SJCRH30 (cell line): ENCODE results near the gene CAB39. TPM values are rescaled to one million over a fixed set of nuclear protein-coding genes. Genes with fewer than 3 reads are reported as not detected.

Source experiments
- DNase-seq, 2 experiments: peaks; one replicate each; pipeline ENCODE4 v3.0.0-alpha.2; 2015 to 2020
- H3K27ac ChIP-seq: fragments of 250-450 bp; sonication (Bioruptor Pico); 2 replicates; pipeline ENCODE4 v1.5.1; 2020; ENCODE audit warnings: mild to moderate bottlenecking, moderate library complexity
- H3K27me3 ChIP-seq: fragments of 250-450 bp; sonication (Bioruptor Pico); 2 replicates; pipeline ENCODE4 v1.5.1; 2020; ENCODE audit warnings: mild to moderate bottlenecking, moderate library complexity
- H3K36me3 ChIP-seq: fragments of 250-450 bp; sonication (Bioruptor Pico); 2 replicates; pipeline ENCODE4 v1.5.1; 2020; ENCODE audit warnings: mild to moderate bottlenecking, moderate library complexity
- H3K4me1 ChIP-seq: fragments of 250-450 bp; sonication (Bioruptor Pico); 2 replicates; pipeline ENCODE4 v1.5.1; 2020; ENCODE audit warnings: mild to moderate bottlenecking, moderate library complexity
- H3K4me3 ChIP-seq: fragments of 250-450 bp; sonication (Bioruptor Pico); 2 replicates; pipeline ENCODE4 v1.5.1; 2020; ENCODE audit warnings: mild to moderate bottlenecking, moderate library complexity
- H3K9me3 ChIP-seq: fragments of 250-450 bp; sonication (Bioruptor Pico); replicated peaks from 2 replicates; pipeline ENCODE4 v1.5.1; 2020; ENCODE audit warnings: mild to moderate bottlenecking, moderate library complexity
- total RNA-seq: library from RNA; depleted of rRNA; stranded (reverse); fragments of >200 nt; shearing (Covaris generic); gene quantifications from 2 replicates; pipeline ENCODE4 v1.2.3, GENCODE V29; 2014

Gene CAB39
- total RNA-seq, 1 experiment from 2014 or later = 53.5 TPM

DNA sequence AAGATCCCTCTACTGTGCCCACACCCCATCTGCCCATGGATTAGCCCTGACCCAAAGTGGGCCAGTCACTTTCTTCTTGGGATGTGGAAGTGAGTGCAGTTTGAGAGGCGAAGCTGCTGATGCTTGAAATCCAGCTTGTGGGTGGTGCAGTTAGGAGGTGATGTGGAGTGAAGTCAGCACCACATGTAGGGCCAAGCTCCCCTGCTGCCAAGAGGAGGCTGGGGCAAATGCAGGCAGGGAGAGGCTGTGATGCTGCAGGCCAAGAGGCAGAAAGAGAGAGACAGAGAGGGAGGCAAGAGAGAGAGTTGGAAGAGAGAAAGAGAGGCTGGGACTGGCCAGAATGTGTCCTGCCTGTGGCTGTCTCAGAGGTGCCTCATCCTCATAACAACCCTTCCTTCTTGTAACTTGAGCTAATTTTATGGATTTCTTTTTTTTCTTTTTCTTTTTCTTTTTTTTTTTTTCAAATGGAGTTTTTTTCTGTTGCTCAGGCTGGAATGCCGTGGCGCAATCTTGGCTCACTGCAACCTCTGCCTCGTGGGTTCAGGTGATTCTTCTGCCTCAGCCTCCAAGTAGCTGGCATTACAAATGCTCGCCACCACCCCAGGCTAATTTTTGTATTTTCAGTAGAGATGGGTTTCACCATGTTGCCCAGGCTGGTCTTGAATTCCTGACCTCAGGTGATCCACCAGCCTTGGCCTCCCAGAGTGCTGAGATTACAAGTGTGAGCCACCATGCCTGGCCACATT, 35.3 kb upstream of the CAB39 start:
- DNase-seq = no peak
- H3K9me3 ChIP-seq = no peaks in the 10 kb centered on the region
- peaks cover 8% of the 10 kb centered on the region for H3K4me1 ChIP-seq
- H3K27me3 ChIP-seq = no peaks in the 10 kb centered on the region
- H3K36me3 ChIP-seq = no peaks in the 10 kb centered on the region
- no peak overlapping the region for H3K4me3 ChIP-seq
- no peak overlapping the region for H3K27ac ChIP-seq

- DNase-seq = no peak
Observed at GRCh38 chr2:230678018-230678417, 34.6 kb upstream of the CAB39 start.

GRCh38 chr2:230678451-230678850, 34.2 kb upstream of the CAB39 start:
- no peak overlapping the region for H3K4me3 ChIP-seq
- H3K4me1 ChIP-seq = no peaks in the 10 kb centered on the region
- no peaks in the 10 kb centered on the region for H3K36me3 ChIP-seq
- no peak overlapping the region for H3K27ac ChIP-seq
- DNase-seq = no peak
- H3K9me3 ChIP-seq = no peaks in the 10 kb centered on the region
- H3K27me3 ChIP-seq = no peaks in the 10 kb centered on the region

More at GRCh38 chr2:230678018-230678417, 34.6 kb upstream of the CAB39 start:
- H3K27me3 ChIP-seq = no peaks in the 10 kb centered on the region
- no peaks in the 10 kb centered on the region for H3K9me3 ChIP-seq
- H3K4me3 ChIP-seq = no peak overlapping the region
- H3K4me1 ChIP-seq = peaks cover 2% of the 10 kb centered on the region
- no peak overlapping the region for H3K27ac ChIP-seq
- no peaks in the 10 kb centered on the region for H3K36me3 ChIP-seq

DNA sequence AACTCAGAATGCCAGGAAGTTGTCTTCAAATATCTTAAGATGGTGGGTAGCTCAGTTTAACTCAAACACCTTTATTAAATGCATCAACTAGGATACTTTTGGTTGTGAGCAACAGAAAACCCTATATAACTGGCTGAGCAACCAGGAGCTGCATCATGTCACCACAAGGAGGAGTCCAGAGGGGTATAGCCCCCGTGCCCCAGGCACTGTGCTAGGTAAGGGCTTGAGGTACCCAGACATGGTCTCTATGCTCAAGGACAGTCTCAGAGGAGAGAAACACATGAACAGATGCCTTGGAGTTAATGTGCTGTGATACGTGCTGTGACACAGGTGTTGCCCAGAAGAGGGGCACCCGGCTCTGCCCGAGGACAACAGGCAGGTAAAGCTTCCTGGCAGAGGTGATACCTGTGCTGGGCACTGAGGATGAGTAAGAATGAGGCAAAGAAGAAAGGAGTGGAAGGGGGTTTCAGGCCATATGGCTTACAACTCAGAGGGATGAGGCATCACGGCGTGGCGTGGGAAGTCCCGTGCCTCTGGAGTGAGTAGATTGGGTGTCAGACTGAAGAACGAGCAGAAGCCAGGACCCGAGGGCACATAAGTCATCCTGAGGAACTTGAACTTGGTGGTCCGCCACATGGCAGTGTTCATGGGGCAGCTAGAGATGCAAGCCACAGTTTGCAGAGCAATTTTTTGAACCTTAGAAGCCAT, 32.0 kb upstream of the CAB39 start:
- DNase-seq = no peak
- Histone ChIP-seq H3K27ac (no peak overlapping the region), H3K4me1 (peaks cover 11% of the 10 kb centered on the region; the same call in 1 of the 2 replicates), H3K36me3 (no peaks in the 10 kb centered on the region), H3K4me3 (no peak overlapping the region), H3K9me3 (no peaks in the 10 kb centered on the region), H3K27me3 (no peaks in the 10 kb centered on the region)

- Histone ChIP-seq H3K36me3 (no peaks in the 10 kb centered on the region), H3K4me1 (peaks cover 13% of the 10 kb centered on the region; the same call in 1 of the 2 replicates), H3K9me3 (no peaks in the 10 kb centered on the region), H3K4me3 (no peak overlapping the region), H3K27ac (no peak overlapping the region), H3K27me3 (no peaks in the 10 kb centered on the region)
- no peak for DNase-seq
Observed at GRCh38 chr2:230681171-230681545, 31.5 kb upstream of the CAB39 start.

DNA sequence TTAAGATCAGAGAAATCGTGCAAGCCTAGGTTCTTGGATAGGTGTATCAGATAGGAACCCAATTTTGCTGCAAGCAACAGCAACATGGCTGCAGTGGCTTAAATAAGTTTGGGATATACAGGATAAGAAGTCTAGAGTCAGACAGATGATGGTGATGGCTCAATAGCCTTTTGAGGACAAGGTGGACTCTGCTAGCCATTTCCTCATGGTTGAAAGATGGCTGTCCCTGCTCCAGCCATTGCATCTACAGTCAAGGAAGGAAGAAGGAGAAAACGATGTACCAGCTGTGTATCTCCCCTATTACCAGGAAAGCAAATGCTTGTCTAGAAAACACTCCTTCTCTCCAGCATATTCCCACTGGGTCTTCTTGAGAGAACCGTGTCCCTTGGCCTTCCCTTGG, 30.1 kb upstream of the CAB39 start:
- H3K27me3 ChIP-seq = no peaks in the 10 kb centered on the region

GRCh38 chr2:230684270-230685168, 28.1 kb upstream of the CAB39 start:
- Histone ChIP-seq H3K4me3 (no peak overlapping the region), H3K9me3 (no peaks in the 10 kb centered on the region), H3K27me3 (no peaks in the 10 kb centered on the region), H3K27ac (no peak overlapping the region; the same call in 1 of the 2 replicates), H3K36me3 (no peaks in the 10 kb centered on the region), H3K4me1 (peaks cover 28% of the 10 kb centered on the region)
- DNase-seq = peak; percentile 19 to 47

More for the DNA sequence above, 30.1 kb upstream of the CAB39 start:
- no peaks in the 10 kb centered on the region for H3K36me3 ChIP-seq
- H3K4me3 ChIP-seq = no peak overlapping the region
- no peak for DNase-seq
- peaks cover 15% of the 10 kb centered on the region for H3K4me1 ChIP-seq
- H3K9me3 ChIP-seq = no peaks in the 10 kb centered on the region
- no peak overlapping the region for H3K27ac ChIP-seq

DNA sequence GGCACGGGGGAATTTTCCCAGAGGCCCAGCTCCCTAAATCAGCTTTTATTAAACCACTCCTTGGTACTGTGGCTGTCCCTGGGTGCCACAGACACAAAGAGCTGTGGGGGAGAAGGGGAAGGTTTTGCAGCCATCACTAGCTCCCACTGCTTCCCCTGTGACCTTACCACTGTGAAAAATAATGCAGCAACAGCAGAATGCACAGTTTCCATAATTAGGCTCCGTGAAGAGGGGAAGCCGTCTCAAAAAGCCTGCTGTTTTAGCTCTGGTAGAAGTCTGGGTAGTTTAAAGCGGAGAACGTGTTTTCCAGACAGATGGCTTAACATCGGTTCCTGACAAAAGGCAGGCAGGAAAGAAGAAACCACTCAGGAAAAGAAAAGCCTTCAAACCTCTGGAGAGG, 27.5 kb upstream of the CAB39 start:
- Histone ChIP-seq H3K4me3 (no peak overlapping the region), H3K9me3 (no peaks in the 10 kb centered on the region), H3K27me3 (no peaks in the 10 kb centered on the region), H3K4me1 (peaks cover 32% of the 10 kb centered on the region), H3K36me3 (no peaks in the 10 kb centered on the region), H3K27ac (no peak overlapping the region; the same call in 1 of the 2 replicates)
- DNase-seq = peak in 1 of 2 experiments; percentile 32

DNA sequence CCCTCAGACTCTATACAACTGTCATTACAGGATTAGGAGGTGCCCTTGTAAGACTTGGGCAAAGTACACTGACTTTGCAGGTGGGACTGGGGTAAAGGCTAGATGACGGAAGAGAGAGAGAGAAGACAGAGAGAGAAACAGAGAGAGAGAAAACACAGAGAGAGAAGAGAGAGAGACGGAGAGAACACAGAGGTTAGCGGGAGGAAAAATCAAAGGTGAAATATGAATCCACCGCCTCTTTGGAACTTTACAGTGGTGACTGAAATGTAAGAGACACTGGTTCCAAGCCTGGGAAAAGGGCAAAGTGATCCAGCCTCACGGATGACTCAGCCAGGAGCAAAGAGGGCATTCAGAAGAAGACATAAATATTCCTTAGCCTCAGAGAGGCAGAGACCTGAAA, 25.1 kb upstream of the CAB39 start:
- DNase-seq = peak; percentile 36 to 58

GRCh38 chr2:230688490-230688889, 24.2 kb upstream of the CAB39 start:
- no peaks in the 10 kb centered on the region for H3K36me3 ChIP-seq
- no peak for DNase-seq
- H3K4me3 ChIP-seq = no peak overlapping the region
- no peak overlapping the region; the same call in 1 of the 2 replicates for H3K27ac ChIP-seq
- peaks cover 46% of the 10 kb centered on the region for H3K4me1 ChIP-seq
- no peaks in the 10 kb centered on the region for H3K27me3 ChIP-seq
- H3K9me3 ChIP-seq = no peaks in the 10 kb centered on the region

More for the DNA sequence above, 25.1 kb upstream of the CAB39 start:
- Histone ChIP-seq H3K4me3 (no peak overlapping the region), H3K9me3 (no peaks in the 10 kb centered on the region), H3K27ac (no peak overlapping the region; the same call in 1 of the 2 replicates), H3K36me3 (no peaks in the 10 kb centered on the region), H3K27me3 (no peaks in the 10 kb centered on the region), H3K4me1 (peaks cover 46% of the 10 kb centered on the region)

DNA sequence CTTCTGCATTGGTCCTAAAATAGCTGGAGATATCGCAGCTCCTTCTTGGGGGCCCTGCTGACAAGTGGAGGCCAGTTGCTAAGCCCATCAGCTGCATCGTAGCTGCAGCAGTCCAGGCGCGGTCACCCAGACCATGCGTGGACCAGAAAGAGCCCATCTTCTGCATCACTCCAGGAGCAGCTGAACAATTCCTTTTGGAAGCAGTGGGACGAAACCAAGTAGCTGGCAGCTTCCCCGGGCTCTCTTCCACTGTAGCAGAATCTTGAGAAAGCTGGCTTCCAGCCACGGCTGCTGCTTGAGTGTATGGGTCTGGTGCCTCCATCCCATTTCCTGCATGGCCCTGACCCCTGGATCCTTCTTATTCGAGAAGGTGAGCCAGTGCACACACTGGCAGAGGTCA, 22.2 kb upstream of the CAB39 start:
- H3K27me3 ChIP-seq = no peaks in the 10 kb centered on the region
- no peak overlapping the region for H3K27ac ChIP-seq
- peaks cover 37% of the 10 kb centered on the region for H3K4me1 ChIP-seq
- H3K36me3 ChIP-seq = no peaks in the 10 kb centered on the region
- DNase-seq = no peak
- no peak overlapping the region for H3K4me3 ChIP-seq
- H3K9me3 ChIP-seq = no peaks in the 10 kb centered on the region

DNA sequence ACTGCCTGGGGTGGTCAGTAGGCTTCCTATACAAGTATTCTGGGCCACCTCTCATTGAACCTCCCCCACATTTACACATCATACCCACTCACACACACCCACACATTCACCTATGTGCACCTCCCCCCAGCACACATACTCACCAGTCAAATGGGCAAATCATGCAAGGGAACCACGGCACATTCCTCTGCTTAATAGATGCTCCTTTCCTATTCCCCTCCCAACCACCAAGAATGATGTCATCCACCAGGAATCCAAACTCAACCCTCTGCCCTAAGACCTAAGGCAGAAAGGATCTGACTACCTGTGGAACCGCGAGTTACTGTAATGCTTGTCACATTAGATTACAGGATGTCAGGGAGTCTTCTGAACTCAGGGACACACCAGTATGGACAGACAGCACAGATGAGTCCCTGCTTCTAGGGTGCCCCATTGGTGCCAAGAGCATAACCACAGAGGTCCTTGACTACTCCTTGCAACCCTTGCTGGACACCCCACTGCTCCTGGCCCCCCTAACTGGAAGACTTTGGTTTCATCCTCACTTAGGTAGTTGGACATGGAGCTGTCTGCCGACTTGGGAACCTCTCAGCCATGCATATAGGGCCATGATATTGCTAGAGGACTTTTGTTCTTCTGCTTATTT, 21.5 kb upstream of the CAB39 start:
- DNase-seq = peak; percentile 58 to 59
- no peaks in the 10 kb centered on the region for H3K36me3 ChIP-seq
- no peaks in the 10 kb centered on the region for H3K9me3 ChIP-seq
- no peaks in the 10 kb centered on the region for H3K27me3 ChIP-seq
- peaks cover 33% of the 10 kb centered on the region for H3K4me1 ChIP-seq
- no peak overlapping the region for H3K27ac ChIP-seq
- H3K4me3 ChIP-seq = no peak overlapping the region

DNA sequence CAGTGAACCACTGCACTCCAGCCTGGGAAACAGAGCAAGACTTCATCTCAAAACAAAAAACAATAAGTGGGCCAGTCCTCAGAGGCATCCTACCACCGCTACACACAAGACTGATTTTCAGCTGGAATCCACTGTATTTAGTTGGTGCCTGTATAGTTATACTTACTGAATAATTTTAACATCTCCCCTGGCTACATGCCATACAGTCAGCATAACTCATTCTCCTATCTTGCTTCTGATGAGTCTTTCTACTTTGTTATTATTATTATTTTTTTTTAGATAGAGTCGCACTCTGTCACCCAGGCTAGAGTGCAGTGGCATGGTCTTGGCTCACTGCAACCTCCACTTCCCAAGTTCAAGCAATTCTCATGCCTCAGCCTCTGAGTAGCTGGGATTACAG, 19.9 kb upstream of the CAB39 start:
- DNase-seq = no peak

DNA sequence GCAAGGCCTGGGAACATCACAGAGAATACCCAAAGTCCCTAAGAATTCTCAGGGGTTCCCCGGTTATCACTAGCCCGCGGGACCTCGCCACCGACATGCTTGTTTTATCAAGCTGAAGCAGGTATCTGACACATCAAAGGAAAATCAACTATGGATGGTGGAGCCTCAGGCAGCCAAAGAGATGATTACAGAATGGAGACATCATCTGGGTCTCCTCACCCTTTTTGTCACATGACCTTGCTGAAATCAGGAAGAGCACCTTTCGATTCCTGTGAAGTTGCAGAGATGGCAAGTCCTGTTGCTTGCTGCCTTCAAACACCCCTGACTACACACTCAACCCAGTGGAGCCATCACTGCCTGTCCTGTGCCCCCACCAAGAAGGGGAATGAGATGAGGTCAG, 19.2 kb upstream of the CAB39 start:
- no peak overlapping the region for H3K4me3 ChIP-seq
- no peak for DNase-seq
- H3K27ac ChIP-seq = no peak overlapping the region
- H3K36me3 ChIP-seq = no peaks in the 10 kb centered on the region
- H3K9me3 ChIP-seq = no peaks in the 10 kb centered on the region
- peaks cover 22% of the 10 kb centered on the region for H3K4me1 ChIP-seq
- H3K27me3 ChIP-seq = no peaks in the 10 kb centered on the region

More for the DNA sequence above, 19.9 kb upstream of the CAB39 start:
- no peaks in the 10 kb centered on the region for H3K27me3 ChIP-seq
- H3K36me3 ChIP-seq = no peaks in the 10 kb centered on the region
- H3K27ac ChIP-seq = no peak overlapping the region
- H3K4me1 ChIP-seq = peaks cover 29% of the 10 kb centered on the region
- no peaks in the 10 kb centered on the region for H3K9me3 ChIP-seq
- H3K4me3 ChIP-seq = no peak overlapping the region
